Gastroesophageal sphincter (tissue), 3 donors: ENCODE data around the gene KIF22.

Source experiments
- EP300 ChIP-seq: sonication (generic); formaldehyde crosslinking; IDR thresholded peaks from one replicate; pipeline ENCODE4 v1.6.1; 2017; ENCODE audit warnings: antibody characterized with exemption, mild to moderate bottlenecking
- POLR2A ChIP-seq, 2 donors: fragments of 450-650 bp; IDR thresholded peaks; one replicate each; pipeline ENCODE4 v1.6.1; 2017; ENCODE audit warnings: antibody characterized with exemption in 2 of 2, mild to moderate bottlenecking in 2 of 2, moderate library complexity in 1 of 2
- POLR2AphosphoS5 ChIP-seq: sonication (generic); formaldehyde crosslinking; IDR thresholded peaks from one replicate; pipeline ENCODE4 v1.6.1; 2017; ENCODE audit warnings: antibody characterized with exemption
- TF ChIP-seq, protein P1 (sequence below), 4 experiments: fragments of 200-600 bp in 2 of 4; fragments of 450-650 bp in 2 of 4; sonication (generic) in 1 of 4; IDR thresholded peaks; one replicate each; pipeline ENCODE4 v1.5.1; 2017 to 2019; ENCODE audit warnings: antibody characterized with exemption in 4 of 4, mild to moderate bottlenecking in 2 of 4, moderate library complexity in 2 of 4

DNA sequence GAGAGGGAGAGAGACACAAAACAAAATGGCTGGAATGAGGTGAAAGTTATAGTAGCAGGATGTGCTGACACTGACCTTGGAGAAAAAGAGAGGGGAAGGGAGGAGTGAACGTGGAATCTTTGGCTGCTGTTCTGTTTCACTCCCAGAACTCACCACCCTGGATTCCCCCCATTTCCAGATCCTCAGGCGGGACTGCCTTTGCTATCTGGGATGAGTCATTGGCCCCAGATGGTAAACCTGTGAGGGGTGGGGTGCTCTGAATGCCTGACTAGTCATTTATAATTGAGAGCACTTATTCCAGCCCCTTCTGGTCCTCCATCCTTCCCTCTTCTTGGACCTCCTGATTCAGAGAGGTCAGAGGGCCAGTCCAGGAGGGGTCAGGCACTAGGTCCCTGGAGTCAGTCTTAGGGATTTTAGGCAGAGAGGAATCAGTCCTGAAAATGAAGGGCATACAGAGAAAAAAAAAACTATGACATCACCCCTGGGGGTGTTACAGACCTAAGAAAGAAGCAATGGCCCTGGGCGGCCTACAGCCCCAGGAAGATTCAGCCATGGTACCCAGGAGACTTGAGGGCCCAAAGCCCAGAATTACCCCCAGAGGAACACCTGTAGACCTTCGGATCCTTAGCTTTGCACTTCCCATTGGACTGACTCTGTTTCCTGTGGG is 14.7 kb upstream of the KIF22 start:
- TF ChIP-seq, protein P1, sequence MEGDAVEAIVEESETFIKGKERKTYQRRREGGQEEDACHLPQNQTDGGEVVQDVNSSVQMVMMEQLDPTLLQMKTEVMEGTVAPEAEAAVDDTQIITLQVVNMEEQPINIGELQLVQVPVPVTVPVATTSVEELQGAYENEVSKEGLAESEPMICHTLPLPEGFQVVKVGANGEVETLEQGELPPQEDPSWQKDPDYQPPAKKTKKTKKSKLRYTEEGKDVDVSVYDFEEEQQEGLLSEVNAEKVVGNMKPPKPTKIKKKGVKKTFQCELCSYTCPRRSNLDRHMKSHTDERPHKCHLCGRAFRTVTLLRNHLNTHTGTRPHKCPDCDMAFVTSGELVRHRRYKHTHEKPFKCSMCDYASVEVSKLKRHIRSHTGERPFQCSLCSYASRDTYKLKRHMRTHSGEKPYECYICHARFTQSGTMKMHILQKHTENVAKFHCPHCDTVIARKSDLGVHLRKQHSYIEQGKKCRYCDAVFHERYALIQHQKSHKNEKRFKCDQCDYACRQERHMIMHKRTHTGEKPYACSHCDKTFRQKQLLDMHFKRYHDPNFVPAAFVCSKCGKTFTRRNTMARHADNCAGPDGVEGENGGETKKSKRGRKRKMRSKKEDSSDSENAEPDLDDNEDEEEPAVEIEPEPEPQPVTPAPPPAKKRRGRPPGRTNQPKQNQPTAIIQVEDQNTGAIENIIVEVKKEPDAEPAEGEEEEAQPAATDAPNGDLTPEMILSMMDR (IDR thresholded peaks at IDR 0.05): no peak
- TF ChIP-seq POLR2AphosphoS5: no peak
- no peak for TF ChIP-seq POLR2A (IDR thresholded peaks at IDR 0.05)
- TF ChIP-seq EP300: no peak
